ENCODE measurements around the gene TNS3.

The TNS3 gene

GRCh38 chr7:47581804-47582763 lies at the start of gene TNS3:
Gene TNS3, minus strand, starts transcription at chr7:47582111. Its CDS starts 142,475 bp downstream, at chr7:47439636.
- peak within 1 kb of the TSS; percentile 81 for H3K4me3 ChIP-seq (ENCODE audit: low read depth, low read length)
- no peak for TF ChIP-seq CTCF (conservative IDR thresholded peaks at IDR 0.05; ENCODE audit: low read depth, low read length)
- peak; percentile 51 for DNase-seq (ENCODE audit: low read depth)

- no peak for DNase-seq (ENCODE audit: low read depth)
- no peak overlapping the region for H3K4me3 ChIP-seq (ENCODE audit: low read depth, low read length)
- no peak for TF ChIP-seq CTCF (conservative IDR thresholded peaks at IDR 0.05; ENCODE audit: low read depth, low read length)
These were observed 49.8 kb upstream of the TNS3 start for GRCh38 chr7:47631711-47632110.

GRCh38 chr7:47627580-47628283 lies 45.8 kb upstream of the TNS3 start:
- H3K4me3 ChIP-seq (ENCODE audit: low read depth, low read length): no peak overlapping the region
- no peak for TF ChIP-seq CTCF (conservative IDR thresholded peaks at IDR 0.05; ENCODE audit: low read depth, low read length)
- DNase-seq (ENCODE audit: low read depth): no peak

- H3K4me3 ChIP-seq (ENCODE audit: low read depth, low read length): no peak overlapping the region
- peak; percentile 73 for DNase-seq (ENCODE audit: low read depth)
- no peak for TF ChIP-seq CTCF (conservative IDR thresholded peaks at IDR 0.05; ENCODE audit: low read depth, low read length)
These were observed 44.2 kb upstream of the TNS3 start for GRCh38 chr7:47625861-47626715.

GRCh38 chr7:47624689-47625088 lies 42.8 kb upstream of the TNS3 start:
- TF ChIP-seq CTCF (conservative IDR thresholded peaks at IDR 0.05; ENCODE audit: low read depth, low read length): no peak
- no peak overlapping the region for H3K4me3 ChIP-seq (ENCODE audit: low read depth, low read length)
- no peak for DNase-seq (ENCODE audit: low read depth)

GRCh38 chr7:47622946-47623640 lies 41.2 kb upstream of the TNS3 start:
- H3K4me3 ChIP-seq (ENCODE audit: low read depth, low read length): no peak overlapping the region
- peak; percentile 91 for DNase-seq (ENCODE audit: low read depth)
- no peak for TF ChIP-seq CTCF (conservative IDR thresholded peaks at IDR 0.05; ENCODE audit: low read depth, low read length)

Measured in choroid plexus epithelial cell (primary cell).